ENCODE measurements around the gene PTTG1. TPM values are rescaled to one million over a fixed set of nuclear protein-coding genes. Genes with fewer than 3 reads are reported as not detected.
A peak's percentile ranks its signal among the peaks of the same experiment; 100 is the strongest.

The PTTG1 gene
- total RNA-seq, 3 donors from 2014 or later: 5.8 to 46.8 (median 9.0) TPM

GRCh38 chr5:160470437-160471361 lies 49.0 kb downstream of the PTTG1 start:
- peak; percentile 54 for ATAC-seq
- peaks cover 35% of the 10 kb centered on the region for H3K4me1 ChIP-seq (ENCODE audit: low read depth)
- TF ChIP-seq CTCF (IDR thresholded peaks at IDR 0.05): no peak
- intact Hi-C loops (cut with DNase I, micrococcal nuclease): no loop called here
- H3K4me3 ChIP-seq: no peak overlapping the region
- peak in 1 of 3 donors; percentile 36 for DNase-seq
- H3K36me3 ChIP-seq (ENCODE audit: low read depth): no peaks in the 10 kb centered on the region
- no peaks in the 10 kb centered on the region for H3K9me3 ChIP-seq

- Histone ChIP-seq H3K4me3 (no peak overlapping the region), H3K9me3 (no peaks in the 10 kb centered on the region), H3K36me3 (ENCODE audit: low read depth) (no peaks in the 10 kb centered on the region), H3K4me1 (ENCODE audit: low read depth) (peaks cover 31% of the 10 kb centered on the region)
- DNase-seq (no peak), ATAC-seq (peak; percentile 19)
- TF ChIP-seq CTCF (IDR thresholded peaks at IDR 0.05): no peak
- intact Hi-C loops (cut with DNase I, micrococcal nuclease): no loop called here
Measured at GRCh38 chr5:160471761-160472160, 50.1 kb downstream of the PTTG1 start.

GRCh38 chr5:160472482-160472881 lies 50.8 kb downstream of the PTTG1 start:
- Histone ChIP-seq H3K4me3 (no peak overlapping the region), H3K9me3 (no peaks in the 10 kb centered on the region), H3K4me1 (ENCODE audit: low read depth) (peaks cover 23% of the 10 kb centered on the region), H3K36me3 (ENCODE audit: low read depth) (no peaks in the 10 kb centered on the region)
- intact Hi-C loops (cut with DNase I, micrococcal nuclease): no loop called here
- TF ChIP-seq CTCF (IDR thresholded peaks at IDR 0.05): no peak
- DNase-seq: no peak
- no peak for ATAC-seq

- no peaks in the 10 kb centered on the region for H3K36me3 ChIP-seq (ENCODE audit: low read depth)
- ATAC-seq: no peak
- no peak for TF ChIP-seq CTCF (IDR thresholded peaks at IDR 0.05)
- H3K9me3 ChIP-seq: no peaks in the 10 kb centered on the region
- no peak overlapping the region for H3K4me3 ChIP-seq
- intact Hi-C loops (cut with DNase I, micrococcal nuclease): no loop called here
- no peak for DNase-seq
- H3K4me1 ChIP-seq (ENCODE audit: low read depth): peaks cover 16% of the 10 kb centered on the region
Measured at GRCh38 chr5:160473681-160474080, 52.0 kb downstream of the PTTG1 start.

GRCh38 chr5:160474084-160474483 lies 52.4 kb downstream of the PTTG1 start:
- Histone ChIP-seq H3K4me3 (no peak overlapping the region), H3K36me3 (ENCODE audit: low read depth) (no peaks in the 10 kb centered on the region), H3K4me1 (ENCODE audit: low read depth) (peaks cover 16% of the 10 kb centered on the region), H3K9me3 (no peaks in the 10 kb centered on the region)
- no peak for TF ChIP-seq CTCF (IDR thresholded peaks at IDR 0.05)
- intact Hi-C loops (cut with DNase I, micrococcal nuclease): no loop called here
- DNase-seq: no peak
- ATAC-seq: no peak
